DOHH2 (cell line): Measurements from ENCODE around the gene DHRS11.
A peak's percentile ranks its signal among the peaks of the same experiment; 100 is the strongest.

Experiments used
- H3F3A ChIP-seq: fragments of 200-600 bp; sonication (generic), shearing (Covaris generic); 2 replicates; pipeline ENCODE4 v1.6.0; 2016; ENCODE audit warnings: antibody characterized with exemption, mild to moderate bottlenecking; ENCODE audit not compliant: control insufficient read depth, insufficient read depth
- H3K27ac ChIP-seq: fragments of 200-600 bp; sonication (generic); 2 replicates; pipeline ENCODE4 v1.5.1; 2014; ENCODE audit warnings: low read depth, mild to moderate bottlenecking, low read length, moderate library complexity
- H3K27me3 ChIP-seq: fragments of 200-600 bp; sonication (generic); 2 replicates; pipeline ENCODE4 v1.6.1; 2014; ENCODE audit warnings: mild to moderate bottlenecking, low read length, mixed read lengths; ENCODE audit not compliant: control insufficient read depth
- H3K36me3 ChIP-seq: fragments of 200-600 bp; sonication (generic); 2 replicates; pipeline ENCODE4 v1.6.1; 2014; ENCODE audit warnings: mild to moderate bottlenecking, low read length, moderate library complexity, mixed read lengths; ENCODE audit not compliant: control insufficient read depth
- H3K4me1 ChIP-seq: fragments of 200-600 bp; sonication (generic); 2 replicates; pipeline ENCODE4 v1.6.1; 2014; ENCODE audit warnings: mild to moderate bottlenecking, low read length, mixed read lengths; ENCODE audit not compliant: control insufficient read depth
- H3K4me2 ChIP-seq: fragments of 200-600 bp; sonication (generic); 2 replicates; pipeline ENCODE4 v1.6.0; 2014; ENCODE audit warnings: mild to moderate bottlenecking, low read length, moderate library complexity
- H3K4me3 ChIP-seq: fragments of 200-600 bp; sonication (generic); 2 replicates; pipeline ENCODE4 v1.5.1; 2014; ENCODE audit warnings: mild to moderate bottlenecking, low read length, mixed read lengths
- H3K79me2 ChIP-seq: fragments of 200-600 bp; sonication (generic); 2 replicates; pipeline ENCODE4 v1.6.1; 2014; ENCODE audit warnings: mild to moderate bottlenecking, low read length, mixed read lengths; ENCODE audit not compliant: control insufficient read depth
- H3K9me2 ChIP-seq: fragments of 200-600 bp; sonication (generic); replicated peaks from 2 replicates; pipeline ENCODE4 v1.6.1; 2014; ENCODE audit warnings: mild to moderate bottlenecking, low read length, mixed read lengths; ENCODE audit not compliant: control insufficient read depth
- H3K9me3 ChIP-seq: fragments of 200-600 bp; sonication (generic); 2 replicates; pipeline ENCODE4 v1.6.1; 2014; ENCODE audit warnings: antibody characterized with exemption, low read length, mixed read lengths; ENCODE audit not compliant: control insufficient read depth, insufficient read depth
- H4K20me1 ChIP-seq: fragments of 200-600 bp; sonication (generic); 2 replicates; pipeline ENCODE4 v1.6.0; 2014; ENCODE audit warnings: low read depth, mild to moderate bottlenecking, antibody characterized with exemption, low read length, moderate library complexity; ENCODE audit not compliant: control insufficient read depth, insufficient read depth
- EZH2phosphoT487 ChIP-seq: fragments of 200-600 bp; sonication (generic); IDR thresholded peaks from 2 replicates; pipeline ENCODE4 v1.6.1; 2017; ENCODE audit warnings: borderline replicate concordance, mild to moderate bottlenecking, antibody characterized with exemption, low read length, moderate library complexity, mixed read lengths
- TF ChIP-seq, protein P1 (sequence below): fragments of 200-600 bp; sonication (generic); IDR thresholded peaks from one replicate; pipeline ENCODE4 v1.5.1; 2014; ENCODE audit warnings: antibody characterized with exemption, mild to moderate bottlenecking, low read depth, low read length; ENCODE audit not compliant: poor library complexity, severe bottlenecking

DHRS11 gene

GRCh38 chr17:36546418-36547093 lies 45.1 kb upstream of the DHRS11 start:
- peaks cover 52% of the 10 kb centered on the region for H3K4me1 ChIP-seq
- H3K36me3 ChIP-seq = peaks cover 47% of the 10 kb centered on the region
- no peaks in the 10 kb centered on the region for H3K9me3 ChIP-seq
- H3K79me2 ChIP-seq = peaks cover 84% of the 10 kb centered on the region
- peak overlapping the region; percentile 85 for H3K4me2 ChIP-seq
- peak overlapping the region; percentile 95 for H3K4me3 ChIP-seq
- TF ChIP-seq, protein P1, sequence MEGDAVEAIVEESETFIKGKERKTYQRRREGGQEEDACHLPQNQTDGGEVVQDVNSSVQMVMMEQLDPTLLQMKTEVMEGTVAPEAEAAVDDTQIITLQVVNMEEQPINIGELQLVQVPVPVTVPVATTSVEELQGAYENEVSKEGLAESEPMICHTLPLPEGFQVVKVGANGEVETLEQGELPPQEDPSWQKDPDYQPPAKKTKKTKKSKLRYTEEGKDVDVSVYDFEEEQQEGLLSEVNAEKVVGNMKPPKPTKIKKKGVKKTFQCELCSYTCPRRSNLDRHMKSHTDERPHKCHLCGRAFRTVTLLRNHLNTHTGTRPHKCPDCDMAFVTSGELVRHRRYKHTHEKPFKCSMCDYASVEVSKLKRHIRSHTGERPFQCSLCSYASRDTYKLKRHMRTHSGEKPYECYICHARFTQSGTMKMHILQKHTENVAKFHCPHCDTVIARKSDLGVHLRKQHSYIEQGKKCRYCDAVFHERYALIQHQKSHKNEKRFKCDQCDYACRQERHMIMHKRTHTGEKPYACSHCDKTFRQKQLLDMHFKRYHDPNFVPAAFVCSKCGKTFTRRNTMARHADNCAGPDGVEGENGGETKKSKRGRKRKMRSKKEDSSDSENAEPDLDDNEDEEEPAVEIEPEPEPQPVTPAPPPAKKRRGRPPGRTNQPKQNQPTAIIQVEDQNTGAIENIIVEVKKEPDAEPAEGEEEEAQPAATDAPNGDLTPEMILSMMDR = no peak
- TF ChIP-seq EZH2phosphoT487 = no peak
- H4K20me1 ChIP-seq = peaks cover 19% of the 10 kb centered on the region; the same call in 1 of the 2 replicates
- H3F3A ChIP-seq = peaks cover 39% of the 10 kb centered on the region
- no peaks in the 10 kb centered on the region for H3K9me2 ChIP-seq
- peak overlapping the region; percentile 94 for H3K27ac ChIP-seq
- H3K27me3 ChIP-seq = no peaks in the 10 kb centered on the region

DNA sequence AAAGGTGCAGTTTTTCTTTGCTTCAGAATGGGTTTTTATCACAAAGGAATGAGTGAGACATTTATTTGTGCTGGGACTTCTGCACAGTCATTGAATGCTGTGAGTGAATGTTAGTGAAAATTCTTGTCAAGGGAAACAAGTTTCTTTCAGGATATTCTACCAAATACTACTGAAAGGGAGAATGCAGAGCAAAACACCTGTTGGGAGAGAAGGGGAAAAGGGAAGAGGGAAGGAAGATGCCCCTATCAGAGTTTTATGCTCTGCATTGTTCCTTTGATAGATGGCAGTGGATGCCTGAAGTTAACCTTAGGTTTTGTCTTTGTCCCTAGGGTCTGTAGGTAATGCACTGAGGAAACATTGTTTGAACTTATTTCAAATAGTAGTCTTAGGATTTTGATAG lies 43.9 kb upstream of the DHRS11 start:
- Histone ChIP-seq H3K4me1 (peaks cover 64% of the 10 kb centered on the region), H4K20me1 (peaks cover 22% of the 10 kb centered on the region; the same call in 1 of the 2 replicates), H3K4me2 (peak overlapping the region; percentile 85), H3K79me2 (peaks cover 93% of the 10 kb centered on the region), H3F3A (peaks cover 35% of the 10 kb centered on the region), H3K36me3 (peaks cover 57% of the 10 kb centered on the region), H3K4me3 (peak overlapping the region; percentile 95), H3K27ac (peak overlapping the region; percentile 94), H3K9me3 (no peaks in the 10 kb centered on the region), H3K27me3 (no peaks in the 10 kb centered on the region), H3K9me2 (no peaks in the 10 kb centered on the region)
- TF ChIP-seq, protein P1 = no peak
- TF ChIP-seq EZH2phosphoT487 = no peak

- Histone ChIP-seq H3K4me3 (peak overlapping the region; percentile 54), H3K79me2 (peaks cover 99% of the 10 kb centered on the region), H3K27ac (peak overlapping the region; percentile 94), H3K4me1 (peaks cover 88% of the 10 kb centered on the region), H3F3A (peaks cover 44% of the 10 kb centered on the region), H3K27me3 (no peaks in the 10 kb centered on the region), H3K36me3 (peaks cover 75% of the 10 kb centered on the region), H3K4me2 (peak overlapping the region; percentile 57), H3K9me3 (no peaks in the 10 kb centered on the region), H3K9me2 (no peaks in the 10 kb centered on the region), H4K20me1 (peaks cover 37% of the 10 kb centered on the region)
- TF ChIP-seq, protein P1 = no peak
- TF ChIP-seq EZH2phosphoT487 = no peak
Measured at GRCh38 chr17:36550491-36551417, 40.9 kb upstream of the DHRS11 start.
